Tibial artery (tissue), 4 donors: ENCODE results near the gene KRT20.
A peak's percentile ranks its signal among the peaks of the same experiment; 100 is the strongest.

Experiments used
- DNase-seq, 2 donors: peaks; one replicate each; pipeline ENCODE4 v3.0.0-alpha.2; 2019
- H3K27ac ChIP-seq, 2 donors: fragments of 200-600 bp; sonication (generic) in 1 of 2; 1 replicate in 1 of 2; 2 replicates in 1 of 2; pipeline ENCODE4 v1.5.1; 2018 to 2019; ENCODE audit warnings: mild to moderate bottlenecking in 1 of 2
- H3K27me3 ChIP-seq, 2 donors: fragments of 200-600 bp; sonication (generic) in 1 of 2; one replicate each; pipeline versions ENCODE4 v1.5.1 to v1.6.0; 2016 to 2019
- H3K36me3 ChIP-seq, 3 donors: fragments of 200-600 bp; sonication (generic) in 2 of 3; one replicate each; pipeline ENCODE4 v1.5.1; 2016 to 2019; ENCODE audit warnings: mild to moderate bottlenecking in 2 of 3
- H3K4me1 ChIP-seq, 4 donors: fragments of 200-600 bp; sonication (generic) in 2 of 4; 1 replicate in 3 of 4; 2 replicates in 1 of 4; pipeline ENCODE4 v1.5.1; 2016 to 2019
- H3K4me3 ChIP-seq, 2 donors: fragments of 200-600 bp; sonication (generic) in 1 of 2; 1 replicate in 1 of 2; 2 replicates in 1 of 2; pipeline ENCODE4 v1.5.1; 2018 to 2019; ENCODE audit warnings: mild to moderate bottlenecking in 2 of 2
- H3K9me3 ChIP-seq, 3 donors: fragments of 200-600 bp; sonication (generic) in 1 of 3; one replicate each; pipeline ENCODE4 v1.5.1; 2016 to 2019
- intact Hi-C: fragments of 100-400 bp; cut with DNase I; formaldehyde crosslinking; loops from one replicate; pipeline ENCODE4 v1.15.0; 2023; ENCODE audit warnings: low total_unique reads
- TF ChIP-seq, protein P1 (sequence below), 2 experiments: fragments of 200-600 bp in 1 of 2; fragments of 450-650 bp in 1 of 2; IDR thresholded peaks; one replicate each; pipeline ENCODE4 v1.5.1; 2017 to 2019; ENCODE audit warnings: antibody characterized with exemption in 2 of 2, mild to moderate bottlenecking in 1 of 2, moderate library complexity in 1 of 2

Gene KRT20

DNA sequence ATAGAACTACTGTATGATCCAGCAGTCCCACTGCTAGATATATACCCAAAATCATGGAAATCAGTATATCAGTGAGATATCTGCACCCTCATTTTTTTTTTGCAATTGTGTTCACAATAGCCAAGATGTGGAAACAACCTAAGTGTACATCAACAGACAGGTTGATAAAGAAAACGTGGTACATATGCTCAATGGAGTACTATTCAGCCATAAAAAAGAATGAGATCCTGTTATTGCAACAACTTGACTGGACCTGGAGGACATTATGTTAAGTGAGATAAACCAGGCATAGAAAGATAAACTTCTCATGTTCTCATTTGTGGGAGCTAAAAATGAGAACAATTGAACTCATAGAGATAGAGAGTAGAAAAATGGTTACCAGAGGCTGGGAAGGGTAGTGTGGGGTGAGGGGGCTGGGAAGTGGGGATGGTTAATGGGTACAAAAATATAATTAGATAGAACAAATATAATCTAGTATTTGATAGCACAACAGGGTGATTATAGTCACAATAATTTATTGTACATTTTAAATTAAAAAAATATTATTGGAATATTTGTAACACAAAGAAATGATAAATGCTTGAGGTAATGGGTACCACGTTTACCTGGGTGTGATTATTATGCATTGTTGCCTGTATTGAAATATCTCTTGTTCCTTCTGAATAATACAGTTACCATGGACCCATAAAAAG lies 54.8 kb downstream of the KRT20 start:
- no peak for DNase-seq
- H3K27me3 ChIP-seq: no peaks in the 10 kb centered on the region
- intact Hi-C loops: no loop called here
- TF ChIP-seq, protein P1, sequence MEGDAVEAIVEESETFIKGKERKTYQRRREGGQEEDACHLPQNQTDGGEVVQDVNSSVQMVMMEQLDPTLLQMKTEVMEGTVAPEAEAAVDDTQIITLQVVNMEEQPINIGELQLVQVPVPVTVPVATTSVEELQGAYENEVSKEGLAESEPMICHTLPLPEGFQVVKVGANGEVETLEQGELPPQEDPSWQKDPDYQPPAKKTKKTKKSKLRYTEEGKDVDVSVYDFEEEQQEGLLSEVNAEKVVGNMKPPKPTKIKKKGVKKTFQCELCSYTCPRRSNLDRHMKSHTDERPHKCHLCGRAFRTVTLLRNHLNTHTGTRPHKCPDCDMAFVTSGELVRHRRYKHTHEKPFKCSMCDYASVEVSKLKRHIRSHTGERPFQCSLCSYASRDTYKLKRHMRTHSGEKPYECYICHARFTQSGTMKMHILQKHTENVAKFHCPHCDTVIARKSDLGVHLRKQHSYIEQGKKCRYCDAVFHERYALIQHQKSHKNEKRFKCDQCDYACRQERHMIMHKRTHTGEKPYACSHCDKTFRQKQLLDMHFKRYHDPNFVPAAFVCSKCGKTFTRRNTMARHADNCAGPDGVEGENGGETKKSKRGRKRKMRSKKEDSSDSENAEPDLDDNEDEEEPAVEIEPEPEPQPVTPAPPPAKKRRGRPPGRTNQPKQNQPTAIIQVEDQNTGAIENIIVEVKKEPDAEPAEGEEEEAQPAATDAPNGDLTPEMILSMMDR (IDR thresholded peaks at IDR 0.05): no peak
- H3K36me3 ChIP-seq: peaks cover 0 to 10% (median 0%) of the 10 kb centered on the region in 3 donors
- no peak overlapping the region for H3K4me3 ChIP-seq
- peaks cover 0 to 26% (median 10%) of the 10 kb centered on the region in 4 donors for H3K4me1 ChIP-seq
- H3K9me3 ChIP-seq: no peaks in the 10 kb centered on the region
- no peak overlapping the region for H3K27ac ChIP-seq

DNA sequence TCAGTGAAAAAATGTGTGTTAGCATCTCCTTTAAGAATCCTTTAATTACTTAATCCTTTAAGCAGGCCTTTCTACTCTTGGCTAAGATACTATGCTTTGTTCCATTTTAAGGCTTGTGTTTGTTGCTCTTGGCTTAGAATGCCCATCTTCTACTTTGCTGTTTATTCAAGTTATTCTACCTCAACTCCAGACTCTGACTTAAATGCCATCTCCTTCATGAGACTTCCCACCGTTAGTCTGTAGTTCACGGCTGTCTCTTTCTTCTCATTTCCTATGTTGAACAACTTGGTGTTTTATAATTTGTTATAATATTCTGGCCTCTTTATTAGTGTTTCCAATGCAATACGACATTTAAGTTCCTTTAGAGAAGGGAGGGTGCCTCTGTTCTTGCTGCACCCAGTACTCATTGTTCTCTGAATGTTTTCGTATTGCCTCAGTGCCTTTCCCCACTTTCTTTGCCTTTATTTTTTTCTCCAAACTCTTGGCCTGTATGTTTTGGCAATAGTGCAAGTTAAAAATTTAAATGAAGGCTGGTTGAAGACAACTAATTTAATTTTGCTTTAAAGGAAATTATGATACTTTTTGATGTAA lies 56.5 kb downstream of the KRT20 start:
- Histone ChIP-seq H3K36me3 (no peaks in the 10 kb centered on the region), H3K27me3 (no peaks in the 10 kb centered on the region), H3K9me3 (no peaks in the 10 kb centered on the region), H3K27ac (peak overlapping the region; percentile 55 to 62), H3K4me1 (peaks cover 0 to 26% (median 10%) of the 10 kb centered on the region in 4 donors), H3K4me3 (no peak overlapping the region)
- TF ChIP-seq, protein P1 (IDR thresholded peaks at IDR 0.05): no peak
- DNase-seq: no peak
- intact Hi-C loops: no loop called here

DNA sequence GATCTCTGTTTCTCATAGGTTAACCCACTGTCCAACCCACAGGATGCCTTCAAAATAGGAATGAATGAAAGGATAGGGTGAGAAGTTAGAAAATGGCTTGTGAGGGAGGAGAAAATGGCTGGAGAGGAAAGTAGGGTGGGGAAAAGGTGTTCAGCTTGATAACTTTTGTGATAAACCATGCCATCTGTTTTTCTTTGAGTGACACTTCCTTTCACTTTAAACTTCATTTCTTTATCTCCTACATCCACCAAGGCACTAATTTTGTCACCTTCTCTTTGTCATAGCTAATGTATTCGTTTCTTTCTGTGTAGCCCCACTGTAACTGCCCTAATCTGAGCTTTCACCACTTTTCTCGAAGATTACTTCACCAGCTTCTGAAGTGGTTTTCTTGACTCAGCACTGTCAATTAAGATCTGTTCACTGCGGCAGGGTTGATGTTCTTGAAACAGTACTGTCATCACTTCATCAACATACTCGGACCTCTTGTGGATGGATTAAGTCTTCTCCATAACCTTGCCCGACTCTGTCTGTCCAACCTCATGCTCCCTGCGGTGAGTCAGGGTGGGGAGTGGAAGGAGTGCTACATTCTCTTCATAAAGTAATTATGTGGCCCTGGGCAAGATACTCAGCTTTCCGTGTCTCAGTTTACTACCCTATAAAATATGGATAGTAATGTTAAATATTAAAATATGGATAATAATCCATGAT lies 57.1 kb downstream of the KRT20 start:
- Histone ChIP-seq H3K4me1 (peaks cover 0 to 26% (median 10%) of the 10 kb centered on the region in 4 donors), H3K27me3 (no peaks in the 10 kb centered on the region), H3K27ac (peak overlapping the region; percentile 55 to 62), H3K4me3 (no peak overlapping the region), H3K36me3 (no peaks in the 10 kb centered on the region), H3K9me3 (no peaks in the 10 kb centered on the region)
- TF ChIP-seq, protein P1 (IDR thresholded peaks at IDR 0.05): no peak
- peak; percentile 43 to 66 for DNase-seq
- intact Hi-C loops: no loop called here
